ENCODE results near the gene PAGR1.

The PAGR1 gene

GRCh38 chr16:29834079-29834478, 18.1 kb downstream of the PAGR1 start:
- no peak for DNase-seq (ENCODE audit: low read depth in 2 of 3, low spot score in 2 of 3)

- DNase-seq (ENCODE audit: low read depth in 2 of 3, low spot score in 2 of 3) = no peak
Observed at GRCh38 chr16:29835926-29836325, 20.0 kb downstream of the PAGR1 start.

- no peak for DNase-seq (ENCODE audit: low read depth in 2 of 3, low spot score in 2 of 3)
Observed at GRCh38 chr16:29836623-29837022, 20.7 kb downstream of the PAGR1 start.

- no peak for DNase-seq (ENCODE audit: low read depth in 2 of 3, low spot score in 2 of 3)
Observed at GRCh38 chr16:29837841-29838240, 21.9 kb downstream of the PAGR1 start.

DNA sequence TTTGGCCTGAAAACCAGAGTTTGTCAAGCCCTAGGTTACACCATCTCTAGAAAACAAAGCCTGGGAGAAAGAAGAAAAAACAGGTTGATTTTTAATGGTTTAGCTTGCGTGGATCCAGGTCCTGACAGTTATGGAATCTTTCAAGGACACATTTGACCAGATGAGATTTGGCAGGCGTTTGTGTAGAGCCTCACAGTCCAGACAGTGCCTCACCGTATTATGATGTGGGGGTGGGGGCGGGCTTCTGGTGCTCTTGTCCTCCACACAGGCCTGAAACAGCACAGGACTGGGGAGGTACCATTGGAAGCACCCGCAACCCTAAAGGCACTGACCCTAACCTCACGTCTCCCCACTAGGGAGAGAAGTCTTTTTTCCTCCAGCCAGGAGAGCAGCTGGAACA, 23.9 kb downstream of the PAGR1 start:
- DNase-seq (ENCODE audit: low read depth in 2 of 3, low spot score in 2 of 3) = no peak

DNA sequence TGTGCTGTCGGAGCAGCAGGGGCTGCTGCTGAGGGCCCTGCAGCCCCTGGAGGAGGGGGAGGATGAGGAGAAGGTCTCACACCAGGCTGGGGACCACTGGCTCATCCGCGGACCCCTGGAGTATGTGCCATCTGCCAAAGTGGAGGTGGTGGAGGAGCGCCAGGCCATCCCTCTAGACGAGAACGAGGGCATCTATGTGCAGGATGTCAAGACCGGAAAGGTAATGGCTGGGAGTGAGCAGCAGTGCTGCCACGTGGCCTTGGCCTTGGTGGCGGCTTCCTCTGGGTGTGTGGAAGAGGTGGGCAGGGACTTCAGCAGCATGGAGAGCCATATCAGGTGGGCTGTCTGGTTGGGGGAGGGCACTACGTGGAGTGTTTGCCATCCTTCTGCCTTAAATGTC, 24.3 kb downstream of the PAGR1 start:
- DNase-seq (ENCODE audit: low read depth in 2 of 3, low spot score in 2 of 3) = no peak

- no peak for DNase-seq (ENCODE audit: low read depth in 2 of 3, low spot score in 2 of 3)
Observed at GRCh38 chr16:29841631-29842030, 25.7 kb downstream of the PAGR1 start.

DNA sequence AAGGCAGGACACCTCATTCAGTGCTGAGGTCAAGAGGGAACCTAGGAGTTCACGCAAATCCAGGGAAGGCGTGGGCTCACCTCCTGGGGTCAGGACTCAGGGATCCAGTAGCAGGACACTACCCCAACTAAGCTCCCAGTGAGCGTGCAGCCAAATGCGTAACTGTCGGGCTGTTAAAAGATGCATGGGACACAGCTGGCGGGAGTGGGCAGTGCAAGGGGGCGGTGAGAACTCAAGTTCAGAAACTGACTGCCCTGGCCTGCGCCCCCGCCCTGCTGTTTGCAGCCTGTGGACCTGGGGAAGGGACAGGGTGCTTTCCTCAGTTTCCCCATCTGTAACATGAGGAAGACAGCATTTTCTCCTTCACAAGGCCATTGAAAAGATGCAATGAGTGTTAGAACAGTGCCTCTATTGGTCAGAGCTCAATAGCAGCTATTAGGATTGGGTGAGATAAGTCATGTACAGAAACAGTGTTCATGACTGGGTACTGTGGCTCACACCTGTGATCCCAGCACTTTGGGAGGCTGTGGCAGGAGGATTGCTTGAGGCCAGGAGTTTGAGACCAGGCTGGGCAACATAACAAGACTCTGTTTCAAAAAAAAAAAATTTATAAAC, 26.9 kb downstream of the PAGR1 start:
- no peak for DNase-seq (ENCODE audit: low read depth in 2 of 3, low spot score in 2 of 3)

GRCh38 chr16:29843931-29844330, 28.0 kb downstream of the PAGR1 start:
- DNase-seq (ENCODE audit: low read depth in 2 of 3, low spot score in 2 of 3) = no peak

DNA sequence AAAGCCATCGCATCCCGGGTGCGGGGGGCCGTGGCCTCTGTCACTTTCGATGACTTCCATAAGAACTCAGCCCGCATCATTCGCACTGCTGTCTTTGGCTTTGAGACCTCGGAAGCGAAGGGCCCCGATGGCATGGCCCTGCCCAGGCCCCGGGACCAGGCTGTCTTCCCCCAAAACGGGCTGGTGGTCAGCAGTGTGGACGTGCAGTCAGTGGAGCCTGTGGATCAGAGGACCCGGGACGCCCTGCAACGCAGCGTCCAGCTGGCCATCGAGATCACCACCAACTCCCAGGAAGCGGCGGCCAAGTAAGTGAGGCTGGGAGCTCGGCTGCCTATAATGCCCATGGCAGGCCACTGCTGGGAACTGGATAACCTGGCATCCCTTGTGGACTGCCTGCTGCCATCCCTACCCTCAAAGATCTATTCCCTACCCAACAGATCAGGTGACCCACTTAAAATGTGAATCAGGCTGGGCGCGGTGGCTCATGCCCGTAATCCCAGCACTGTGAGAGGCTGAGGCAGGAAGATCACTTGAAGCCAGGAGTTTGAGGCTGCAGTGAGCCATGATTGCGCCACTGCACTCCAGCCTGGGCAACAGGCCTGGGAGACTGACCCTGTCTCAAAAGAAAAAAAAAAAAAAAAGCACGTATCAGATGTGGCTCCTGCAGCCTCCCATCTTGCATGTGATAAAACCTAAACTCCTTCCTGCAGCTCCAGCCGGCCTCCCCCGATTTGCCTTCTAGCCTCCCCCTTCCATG, 28.8 kb downstream of the PAGR1 start:
- no peak for DNase-seq (ENCODE audit: low read depth in 2 of 3, low spot score in 2 of 3)

- no peak for DNase-seq (ENCODE audit: low read depth in 2 of 3, low spot score in 2 of 3)
Observed at GRCh38 chr16:29845656-29846055, 29.7 kb downstream of the PAGR1 start.

- DNase-seq (ENCODE audit: low read depth in 2 of 3, low spot score in 2 of 3) = peak; percentile 54 to 79 (median 78)
Observed at GRCh38 chr16:29848420-29849297, 32.7 kb downstream of the PAGR1 start.

GRCh38 chr16:29849505-29849904, 33.6 kb downstream of the PAGR1 start:
- no peak for DNase-seq (ENCODE audit: low read depth in 2 of 3, low spot score in 2 of 3)

DNA sequence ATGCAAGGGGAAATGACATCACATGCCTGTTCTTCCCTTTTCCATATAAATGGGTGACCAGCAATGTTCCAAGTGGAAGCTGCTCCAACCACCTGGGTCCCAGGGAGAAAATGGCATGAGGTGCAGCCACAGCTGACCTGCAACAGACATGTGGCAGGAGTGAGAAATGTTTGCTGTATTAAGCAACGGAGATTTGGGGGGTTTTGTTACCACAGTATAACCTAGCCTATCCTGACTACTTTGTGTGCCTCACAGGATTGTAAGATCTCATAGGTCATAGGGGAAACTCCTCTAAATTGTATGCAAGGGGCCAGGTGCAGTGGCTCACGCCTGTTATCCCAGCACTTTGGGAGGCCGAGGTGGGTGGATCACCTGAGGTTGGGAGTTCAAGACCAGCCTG, 35.0 kb downstream of the PAGR1 start:
- no peak for DNase-seq (ENCODE audit: low read depth in 2 of 3, low spot score in 2 of 3)

DNA sequence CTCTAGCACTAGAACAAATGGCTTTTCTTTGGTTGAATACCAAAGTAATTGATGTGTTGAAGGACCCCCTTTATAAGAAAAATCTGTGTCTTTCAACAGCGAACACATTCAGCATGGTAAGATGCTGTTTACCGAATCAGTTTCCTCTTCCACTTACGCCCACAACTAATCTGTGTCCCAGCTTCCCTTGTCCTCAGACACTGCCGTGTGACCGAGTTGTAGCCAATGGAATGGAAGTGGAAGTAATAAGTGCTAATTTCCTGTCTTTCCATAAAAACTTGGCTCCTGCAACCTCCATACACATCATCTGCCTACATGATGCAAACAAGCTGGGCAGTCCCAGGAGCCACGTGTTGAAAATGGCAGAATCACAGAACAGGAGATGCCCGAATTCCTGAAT, 36.7 kb downstream of the PAGR1 start:
- DNase-seq (ENCODE audit: low read depth in 2 of 3, low spot score in 2 of 3) = no peak

DNA sequence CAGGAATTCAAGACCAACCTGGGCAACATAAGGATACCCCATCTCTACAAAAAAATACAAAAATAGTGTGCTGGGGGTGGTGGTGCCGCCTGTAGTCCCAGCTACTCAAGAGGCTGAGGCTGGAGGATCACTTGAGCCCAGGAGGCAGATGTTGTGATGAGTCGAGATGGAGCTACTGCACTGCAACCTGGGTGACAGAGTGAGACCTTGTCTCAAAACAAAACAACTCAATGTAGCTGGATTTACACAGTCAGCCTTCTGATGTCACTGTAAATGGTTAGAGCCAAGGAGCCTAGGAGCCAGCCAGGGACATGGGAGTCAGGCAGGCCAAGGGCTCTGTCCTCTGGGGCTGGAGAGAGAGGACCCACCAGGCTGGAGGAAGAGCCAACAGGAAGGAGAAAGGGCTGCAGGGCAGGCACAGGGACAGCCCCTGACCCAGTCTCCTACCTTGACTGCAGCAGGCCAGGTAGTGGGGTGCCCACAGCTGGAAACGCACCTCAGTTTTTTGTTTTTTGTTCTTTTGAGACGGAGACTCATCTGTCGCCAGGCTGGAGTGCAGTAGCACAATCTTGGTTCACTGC, 38.7 kb downstream of the PAGR1 start:
- DNase-seq (ENCODE audit: low read depth in 2 of 3, low spot score in 2 of 3) = no peak

- DNase-seq (ENCODE audit: low read depth in 2 of 3, low spot score in 2 of 3) = no peak
Observed at GRCh38 chr16:29857133-29857760, 41.3 kb downstream of the PAGR1 start.

DNA sequence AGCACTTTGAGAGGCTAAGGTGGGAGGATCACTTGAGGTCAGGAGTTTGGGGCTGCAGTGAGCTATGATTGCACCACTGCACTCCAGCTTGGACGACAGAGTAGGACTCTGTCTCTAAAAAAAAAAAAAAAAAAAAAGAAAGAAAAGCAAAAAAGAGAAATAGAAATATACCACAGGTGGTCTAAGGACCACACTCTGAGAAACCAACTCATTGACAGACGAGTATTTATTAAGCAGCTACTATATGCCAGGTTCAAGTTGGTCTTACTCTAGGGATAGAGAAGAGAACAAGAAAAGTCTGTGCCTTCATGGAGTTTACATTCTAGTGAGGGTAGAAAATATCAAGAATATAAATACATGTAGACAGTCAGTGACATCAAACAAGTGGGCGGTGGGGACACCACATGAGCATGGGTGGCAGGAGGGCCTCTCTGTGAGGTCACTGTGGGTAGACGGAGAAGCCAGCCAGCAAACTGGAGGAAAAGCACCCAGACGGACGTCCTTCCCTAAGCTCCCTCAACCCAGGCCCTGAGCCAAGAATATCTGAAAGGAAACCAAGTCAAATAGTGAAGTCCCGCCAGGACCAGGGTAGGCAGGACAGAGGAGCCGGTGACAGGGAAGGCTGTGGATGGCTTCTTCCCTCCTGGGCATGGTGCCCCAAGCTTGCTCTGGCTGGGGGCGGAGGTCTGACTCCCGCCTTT, 42.3 kb downstream of the PAGR1 start:
- no peak for DNase-seq (ENCODE audit: low read depth in 2 of 3, low spot score in 2 of 3)

DNA sequence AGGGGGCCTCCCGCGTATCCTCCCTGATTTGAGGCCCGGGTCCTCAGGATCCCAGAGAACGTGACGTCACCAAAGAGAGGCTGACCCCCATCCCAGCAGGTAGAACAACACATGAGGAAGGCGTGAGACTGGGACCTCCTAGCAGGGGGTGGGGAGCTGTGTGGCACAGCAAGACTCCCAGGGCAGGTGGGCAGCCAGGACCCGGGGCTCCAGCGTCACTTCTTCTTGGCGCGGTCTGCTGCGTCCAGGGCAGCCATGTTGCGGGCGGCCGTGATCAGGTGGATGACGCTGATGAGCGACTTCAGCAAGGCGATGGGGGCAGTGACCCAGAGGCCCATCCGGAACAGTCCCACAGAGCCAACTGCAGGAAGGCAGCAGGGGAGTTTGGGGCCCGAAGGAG, 43.0 kb downstream of the PAGR1 start:
- DNase-seq (ENCODE audit: low read depth in 2 of 3, low spot score in 2 of 3) = no peak

DNA sequence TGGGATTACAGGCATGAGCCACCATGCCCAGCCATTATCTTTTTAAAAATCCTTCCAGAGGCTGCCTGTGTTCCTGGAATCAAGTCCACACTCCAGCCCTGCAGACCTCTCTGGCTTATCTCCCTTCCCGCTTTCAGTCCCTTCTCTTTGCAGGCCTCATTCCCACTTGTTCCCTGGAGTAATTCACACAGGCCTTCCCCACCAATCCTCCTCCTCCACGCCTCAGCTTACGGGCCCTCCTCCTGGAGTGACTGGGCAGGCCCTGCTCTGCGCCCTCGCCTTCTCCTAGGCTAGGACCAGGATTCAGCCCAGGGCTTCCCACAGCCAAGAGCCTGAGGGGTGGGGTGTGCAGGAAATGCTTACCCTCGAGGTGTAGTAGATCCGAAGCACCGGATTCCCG, 44.3 kb downstream of the PAGR1 start:
- DNase-seq (ENCODE audit: low read depth in 2 of 3, low spot score in 2 of 3) = no peak
